Body of pancreas (tissue), 4 donors: ENCODE measurements around the gene TNFSF8.

Experiments
- CTCF ChIP-seq, 7 experiments: fragments of 450-650 bp in 4 of 7; fragments of 200-600 bp in 3 of 7; sonication (generic) in 3 of 7; IDR thresholded peaks; one replicate each; pipeline ENCODE4 v1.5.1; 2016 to 2019; ENCODE audit warnings: antibody characterized with exemption in 7 of 7
- POLR2A ChIP-seq, 3 donors: fragments of 450-650 bp; IDR thresholded peaks; one replicate each; pipeline ENCODE4 v1.6.1; 2016; ENCODE audit warnings: antibody characterized with exemption in 3 of 3, mild to moderate bottlenecking in 2 of 3

GRCh38 chr9:114925672-114926071 is 4.7 kb downstream of the TNFSF8 start:
- TF ChIP-seq POLR2A (IDR thresholded peaks at IDR 0.05) (no peak), CTCF (IDR thresholded peaks at IDR 0.05) (no peak)
